H1 (cell line): ENCODE results near the gene TMPRSS12. TPM values are rescaled to one million over a fixed set of nuclear protein-coding genes. Genes with fewer than 3 reads are reported as not detected.

Experiments used
- NANOG ChIP-seq: IDR thresholded peaks from 2 replicates; pipeline ENCODE4 v1.6.1; 2011; ENCODE audit warnings: low read length, low read depth, mild to moderate bottlenecking, inconsistent platforms; ENCODE audit not compliant: insufficient read depth, poor library complexity, severe bottlenecking
- RXRA ChIP-seq: IDR thresholded peaks from 2 replicates; pipeline ENCODE4 v1.6.1; 2011; ENCODE audit warnings: low read depth, mild to moderate bottlenecking, low read length, moderate library complexity; ENCODE audit not compliant: insufficient read depth
- polyA plus RNA-seq, 7 experiments: library from polyadenylated mRNA; depleted of rRNA in 3 of 7; stranded (reverse) in 5 of 7; unstranded in 2 of 7; fragments of >200 nt in 5 of 7; fragments of 200-250 nt in 2 of 7; gene quantifications; 1 replicate in 5 of 7; 2 replicates in 1 of 7; 4 replicates in 1 of 7; pipeline versions ENCODE4 v1.2.1 to v1.2.3, GENCODE V29; 2011 to 2013; ENCODE audit warnings: missing spikeins in 2 of 7, mixed read lengths in 2 of 7
- total RNA-seq: library from RNA; stranded (reverse); fragmentation: NEBNext Ultra II Directional; extraction: Animal tissue kit (Norgen Biotek cat#: 25700); gene quantifications from 2 replicates; pipeline ENCODE4 v1.2.1, GENCODE V29; 2021

Gene TMPRSS12
- total and polyA plus RNA-seq, 2 of the 8 experiments (the other 6 are each of a cell fraction or from before 2014, with no cell fraction given): not detected

GRCh38 chr12:50925342-50925651, 82.6 kb downstream of the TMPRSS12 start (continued):
- TF ChIP-seq NANOG: no peak
- no peak for TF ChIP-seq RXRA
